HL-60 (cell line): Measurements from ENCODE around the gene TBCK.

Source experiments
- GABPA ChIP-seq: IDR thresholded peaks from 2 replicates; pipeline ENCODE4 v1.6.1; 2012; ENCODE audit warnings: low read depth
- POLR2AphosphoS5 ChIP-seq: IDR thresholded peaks from 2 replicates; pipeline ENCODE4 v1.6.1; 2012; ENCODE audit warnings: low read depth
- REST ChIP-seq: IDR thresholded peaks from 2 replicates; pipeline ENCODE4 v1.6.1; 2012; ENCODE audit warnings: low read depth; ENCODE audit not compliant: insufficient replicate concordance
- SPI1 ChIP-seq: IDR thresholded peaks from 2 replicates; pipeline ENCODE4 v1.6.1; 2012; ENCODE audit warnings: low read depth, mild to moderate bottlenecking, borderline replicate concordance
- TF ChIP-seq, protein P1 (sequence below): IDR thresholded peaks from one replicate; pipeline ENCODE4 v1.5.1; 2011; ENCODE audit warnings: low read length, control low read depth, inconsistent platforms; ENCODE audit not compliant: insufficient read depth

GRCh38 chr4:106304632-106305031 lies 11.4 kb downstream of the TBCK start:
- TF ChIP-seq, protein P1, sequence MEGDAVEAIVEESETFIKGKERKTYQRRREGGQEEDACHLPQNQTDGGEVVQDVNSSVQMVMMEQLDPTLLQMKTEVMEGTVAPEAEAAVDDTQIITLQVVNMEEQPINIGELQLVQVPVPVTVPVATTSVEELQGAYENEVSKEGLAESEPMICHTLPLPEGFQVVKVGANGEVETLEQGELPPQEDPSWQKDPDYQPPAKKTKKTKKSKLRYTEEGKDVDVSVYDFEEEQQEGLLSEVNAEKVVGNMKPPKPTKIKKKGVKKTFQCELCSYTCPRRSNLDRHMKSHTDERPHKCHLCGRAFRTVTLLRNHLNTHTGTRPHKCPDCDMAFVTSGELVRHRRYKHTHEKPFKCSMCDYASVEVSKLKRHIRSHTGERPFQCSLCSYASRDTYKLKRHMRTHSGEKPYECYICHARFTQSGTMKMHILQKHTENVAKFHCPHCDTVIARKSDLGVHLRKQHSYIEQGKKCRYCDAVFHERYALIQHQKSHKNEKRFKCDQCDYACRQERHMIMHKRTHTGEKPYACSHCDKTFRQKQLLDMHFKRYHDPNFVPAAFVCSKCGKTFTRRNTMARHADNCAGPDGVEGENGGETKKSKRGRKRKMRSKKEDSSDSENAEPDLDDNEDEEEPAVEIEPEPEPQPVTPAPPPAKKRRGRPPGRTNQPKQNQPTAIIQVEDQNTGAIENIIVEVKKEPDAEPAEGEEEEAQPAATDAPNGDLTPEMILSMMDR, result no peak
- TF ChIP-seq REST (no peak), POLR2AphosphoS5 (no peak), SPI1 (no peak), GABPA (no peak)
